Stimulated activated CD4-positive, alpha-beta T cell treated with anti-CD3 and anti-CD28 coated beads, Interleukin-1b, Interleukin-23, amount 100 ng/mL, for 1 hour (primary cell): Measurements from ENCODE around the gene SHISA3.

Experiments used
- DNase-seq, 2 donors: peaks; one replicate each; pipeline ENCODE4 v3.0.0-alpha.2; 2020; ENCODE audit warnings: low read depth in 2 of 2

Gene SHISA3

DNA sequence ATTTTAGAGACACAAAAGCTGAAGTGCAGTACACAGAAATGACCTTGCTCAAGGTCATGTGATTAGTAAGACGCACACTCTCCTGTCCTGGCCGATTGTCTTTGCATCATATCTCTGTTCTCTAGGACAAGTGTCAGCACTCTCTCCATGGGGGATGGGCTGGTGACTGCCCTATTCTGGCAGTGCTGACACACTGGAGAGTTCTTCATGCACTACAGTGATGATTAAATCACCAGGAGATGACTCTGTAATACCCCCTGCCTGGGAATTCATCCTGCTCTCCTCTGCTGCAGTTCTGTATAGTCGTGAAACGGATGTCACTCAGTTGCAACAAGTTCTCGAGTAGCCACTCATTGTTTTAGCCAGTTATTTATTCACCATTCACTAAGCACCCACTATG, 5.3 kb upstream of the SHISA3 start:
- DNase-seq, result no peak

DNA sequence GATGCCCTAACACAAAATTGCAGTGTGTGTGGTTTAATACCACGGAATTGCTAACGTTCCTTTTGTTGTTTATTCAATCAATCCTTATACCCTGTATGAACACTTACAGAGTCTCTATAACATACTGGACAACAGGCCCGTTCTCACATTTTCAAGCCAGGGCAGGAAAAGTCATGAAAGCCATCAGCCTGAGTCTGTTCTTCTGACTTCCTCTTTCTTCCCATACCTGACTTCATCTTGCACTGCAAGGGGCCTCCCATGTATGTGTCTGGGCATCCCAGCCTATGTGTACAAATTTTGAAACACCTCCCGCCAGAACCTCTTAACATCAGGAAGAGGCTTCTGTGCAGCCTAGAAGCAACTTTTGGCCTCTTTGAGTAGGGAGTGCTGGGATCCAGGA, 4.9 kb upstream of the SHISA3 start:
- no peak for DNase-seq

DNA sequence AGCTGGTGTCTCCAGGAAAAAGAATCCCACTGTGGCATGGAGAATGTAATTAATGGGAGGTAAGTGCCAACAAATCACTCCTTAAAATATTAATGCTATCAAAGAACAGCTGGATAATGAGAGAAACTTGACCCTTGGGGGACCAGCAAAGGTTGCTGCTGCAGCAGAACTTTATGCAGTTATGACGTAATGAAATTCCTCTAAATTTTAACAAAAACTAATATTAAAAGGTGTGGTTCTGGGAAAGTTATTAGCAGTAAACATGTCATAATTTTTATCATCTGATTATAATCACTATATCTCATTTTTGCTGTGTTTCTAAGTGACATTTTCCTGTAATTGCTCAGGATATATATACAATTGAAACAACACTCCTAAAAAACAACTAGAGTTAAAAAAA, 1.7 kb upstream of the SHISA3 start:
- no peak for DNase-seq

DNA sequence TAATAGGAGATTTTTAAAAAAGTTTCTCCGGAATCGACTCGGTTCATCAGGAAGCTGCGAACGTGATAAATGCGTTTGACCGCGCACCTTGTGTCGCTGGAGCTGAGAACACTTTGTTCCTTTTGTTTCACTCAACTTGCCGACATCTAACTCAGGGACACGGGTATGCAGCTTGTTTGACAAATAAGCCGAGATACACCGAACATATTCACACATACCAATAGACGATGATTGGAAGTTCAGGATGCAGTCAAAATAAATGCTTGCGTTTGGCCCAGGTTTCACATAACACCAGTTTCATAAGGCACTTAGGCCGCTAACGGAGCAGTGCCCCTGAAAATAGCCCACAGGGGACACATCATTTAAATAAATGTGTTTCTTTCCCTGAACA, 932 bp upstream of the SHISA3 start:
- DNase-seq, result no peak

DNA sequence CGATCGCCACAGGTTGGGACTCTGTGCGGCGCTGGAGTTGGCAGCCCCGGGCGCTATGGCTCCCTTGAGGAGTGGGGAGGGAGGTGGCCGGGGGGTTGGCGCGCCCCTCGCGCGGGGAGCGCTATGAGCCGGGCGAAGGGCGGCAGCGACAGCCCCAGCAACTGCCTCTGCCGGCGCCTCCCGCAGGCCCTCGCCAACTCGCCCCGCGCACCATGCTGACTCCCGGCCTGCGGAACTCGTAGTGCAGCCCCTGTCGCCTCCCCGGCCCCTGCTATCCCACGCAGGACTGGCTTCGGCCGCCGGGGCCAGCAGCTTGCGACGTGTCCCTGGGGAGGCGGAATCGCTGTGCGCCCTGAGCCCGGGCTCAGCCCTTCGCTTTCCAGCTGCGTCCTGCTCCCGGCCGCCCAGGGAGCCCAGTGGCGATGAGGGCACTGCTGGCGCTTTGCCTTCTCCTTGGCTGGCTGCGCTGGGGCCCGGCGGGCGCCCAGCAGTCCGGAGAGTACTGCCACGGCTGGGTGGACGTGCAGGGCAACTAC, 415 bp downstream of the SHISA3 start:
- no peak for DNase-seq

DNA sequence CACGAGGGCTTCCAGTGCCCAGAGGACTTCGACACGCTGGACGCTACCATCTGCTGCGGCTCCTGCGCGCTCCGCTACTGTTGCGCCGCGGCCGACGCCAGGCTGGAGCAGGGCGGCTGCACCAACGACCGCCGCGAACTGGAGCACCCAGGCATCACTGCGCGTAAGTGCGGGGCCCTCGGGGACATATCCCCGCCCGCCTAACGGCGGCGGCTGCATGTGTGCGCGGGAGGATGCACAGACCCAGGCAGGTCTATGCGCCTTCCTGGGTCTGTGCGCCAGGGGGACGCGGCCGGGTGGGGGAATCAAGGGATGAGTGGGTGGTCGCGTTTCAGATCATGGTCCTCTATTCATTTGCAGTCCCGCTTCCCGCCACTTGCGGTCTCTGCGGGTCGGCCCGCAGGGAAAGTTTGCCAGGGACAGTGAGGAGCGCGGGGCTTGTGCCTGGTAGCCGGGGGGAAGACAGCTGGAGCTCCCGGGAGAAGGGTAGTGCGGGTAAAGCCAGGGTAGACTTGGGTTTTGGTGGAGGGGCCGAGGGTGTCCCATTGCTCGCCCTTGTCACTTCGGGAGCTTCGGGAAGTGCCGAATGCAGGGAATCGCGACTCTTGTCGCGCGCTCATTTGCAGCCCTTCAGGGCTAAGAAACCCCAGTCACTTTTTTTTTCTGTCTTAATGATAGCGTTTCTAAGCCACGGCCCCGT, 1.0 kb downstream of the SHISA3 start:
- no peak for DNase-seq

DNA sequence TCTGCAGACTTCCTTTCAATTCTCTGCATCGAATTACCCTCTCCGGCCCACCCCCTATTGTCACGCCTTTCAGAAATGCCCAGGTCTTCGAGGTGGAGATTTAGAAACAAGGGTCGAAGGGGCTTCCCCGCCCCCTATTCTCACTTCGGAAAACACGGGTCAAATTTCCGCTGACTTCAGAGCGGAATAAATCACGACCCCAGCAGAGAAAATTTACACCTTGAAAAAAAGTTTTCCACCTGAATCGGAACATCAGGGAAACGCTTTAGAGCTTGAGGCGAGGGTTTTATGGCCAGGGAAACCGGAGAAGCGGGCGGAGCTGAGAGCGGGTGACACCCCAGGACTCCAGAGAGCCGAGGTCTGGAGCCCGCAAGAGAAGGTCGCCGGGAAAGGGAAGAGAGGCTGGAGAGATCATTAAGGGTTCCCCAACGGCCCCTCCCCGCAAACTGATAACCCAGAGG, 1.6 kb downstream of the SHISA3 start:
- no peak for DNase-seq

DNA sequence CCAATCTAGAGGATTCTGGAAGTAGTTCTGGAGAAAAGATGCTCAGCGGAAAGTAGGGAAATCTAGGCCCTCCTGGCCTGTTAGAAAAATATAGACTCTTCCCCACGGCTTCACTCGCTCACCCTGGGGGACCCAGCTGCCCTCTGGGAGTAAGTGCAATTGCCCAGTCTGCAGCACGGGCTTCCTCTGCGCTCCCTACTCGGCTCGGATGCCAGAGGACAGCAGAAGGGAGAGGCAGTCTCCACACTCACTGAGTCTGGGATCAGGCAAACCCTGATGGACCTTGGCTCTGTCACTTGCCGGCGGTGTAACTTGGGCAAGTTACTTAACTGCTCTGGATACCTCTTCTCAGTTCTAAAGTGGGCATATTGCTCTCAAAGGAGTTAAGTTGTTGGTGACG, 2.1 kb downstream of the SHISA3 start:
- no peak for DNase-seq

DNA sequence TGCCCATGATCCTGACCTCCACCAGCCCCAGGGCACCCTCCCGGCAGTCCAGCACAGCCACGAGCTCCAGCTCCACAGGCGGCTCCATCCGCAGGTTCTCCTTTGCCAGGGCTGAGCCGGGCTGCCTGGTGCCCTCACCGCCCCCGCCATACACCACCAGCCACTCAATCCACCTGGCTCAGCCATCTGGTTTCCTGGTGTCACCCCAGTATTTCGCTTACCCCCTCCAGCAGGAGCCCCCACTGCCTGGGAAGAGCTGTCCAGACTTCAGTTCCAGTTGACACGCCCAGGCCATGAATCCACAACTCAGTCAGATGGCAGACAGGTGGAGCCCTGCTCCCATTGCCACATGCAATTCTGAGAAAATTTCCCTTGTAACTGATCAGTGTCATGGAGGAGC, 3.9 kb downstream of the SHISA3 start:
- DNase-seq, result no peak

DNA sequence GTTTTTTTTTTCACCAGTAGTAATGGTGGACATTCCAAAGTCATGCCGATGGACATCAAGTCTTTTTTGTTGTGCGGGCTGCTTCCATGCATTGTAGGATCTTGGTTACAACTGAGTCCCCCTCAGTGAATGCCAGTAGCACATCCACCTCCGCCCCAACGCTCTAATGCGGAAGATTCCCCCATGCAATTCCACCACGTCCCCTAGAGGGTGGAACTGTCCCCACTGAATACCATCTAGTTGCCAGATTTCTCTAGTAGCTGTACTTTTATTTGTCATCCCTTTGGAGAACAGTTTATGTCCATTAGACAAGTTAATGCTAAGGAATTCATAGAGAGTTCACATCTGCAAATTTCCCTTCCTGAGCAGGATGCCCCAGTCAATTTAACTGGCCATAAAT, 6.7 kb downstream of the SHISA3 start:
- DNase-seq, result no peak

DNA sequence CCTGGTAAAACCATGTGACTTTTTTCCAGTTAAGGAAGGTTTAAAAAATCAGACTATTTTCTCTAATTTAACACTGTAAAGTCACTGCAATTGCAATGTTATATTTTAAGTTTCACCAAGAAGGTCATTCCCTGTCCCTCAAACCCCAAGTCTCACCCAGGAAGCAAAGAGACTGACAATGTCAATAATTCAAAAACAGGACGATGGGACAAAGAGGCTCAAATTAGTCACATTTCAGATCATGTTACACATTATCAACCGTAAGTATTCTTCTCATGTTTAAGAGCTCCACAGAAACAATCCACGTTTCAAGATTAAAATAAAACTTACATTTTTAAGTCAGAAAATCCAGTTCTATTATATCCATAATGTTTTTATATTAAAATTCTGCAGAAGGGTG, 13.2 kb downstream of the SHISA3 start:
- no peak for DNase-seq

DNA sequence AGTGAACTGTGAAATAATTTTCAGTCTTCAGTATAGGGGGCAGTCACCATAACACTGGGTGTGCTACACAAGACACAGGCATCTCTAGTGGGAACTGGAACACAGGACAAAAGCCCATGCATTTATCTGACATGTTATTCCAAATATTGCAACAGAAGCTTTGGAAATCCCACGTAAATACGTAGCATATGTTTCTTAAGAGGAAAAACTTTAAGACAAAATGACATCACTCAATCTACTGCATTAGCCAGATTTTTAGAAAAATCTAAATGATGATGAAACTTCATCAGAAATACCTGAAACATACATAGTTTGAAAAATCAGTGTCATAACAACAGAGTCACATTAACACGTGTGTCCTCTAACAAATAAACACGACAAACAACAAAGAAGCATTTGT, 14.5 kb downstream of the SHISA3 start:
- no peak for DNase-seq

DNA sequence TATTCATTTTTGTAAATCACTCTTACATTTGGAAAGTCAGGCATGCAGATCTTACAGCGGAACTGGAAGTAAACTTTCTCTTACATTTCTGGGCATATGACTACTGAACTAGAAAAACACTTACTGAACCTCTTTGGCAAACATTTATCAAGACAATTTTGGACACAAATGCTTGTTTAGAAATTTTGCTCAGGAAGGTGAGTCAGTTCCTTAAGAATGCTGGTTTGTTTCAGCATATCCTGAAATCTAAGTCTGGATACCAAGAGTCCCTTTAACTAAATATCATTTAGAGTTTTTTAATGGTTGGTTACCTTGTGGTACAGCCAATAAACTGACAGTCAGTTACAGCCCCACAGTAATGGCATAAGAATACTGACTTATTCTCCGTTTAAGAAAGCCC, 15.0 kb downstream of the SHISA3 start:
- DNase-seq, result no peak

DNA sequence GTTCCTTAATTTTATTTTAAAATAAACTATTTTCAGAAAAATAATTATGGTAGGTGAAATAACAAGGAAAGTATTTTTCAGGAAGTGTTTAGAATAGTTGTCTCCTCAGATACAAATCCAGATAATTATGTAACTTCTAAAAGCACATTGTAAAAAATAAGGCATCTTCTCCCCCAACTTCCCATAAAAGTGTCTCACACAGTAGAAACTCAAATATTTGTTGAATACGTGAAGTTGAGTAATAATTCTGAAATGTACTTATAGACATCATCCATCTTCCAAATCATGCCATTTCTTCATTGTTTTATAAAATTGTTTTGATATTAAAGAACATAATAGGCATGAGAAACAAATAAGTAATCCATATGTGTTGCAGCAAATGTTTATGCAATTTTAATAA, 18.0 kb downstream of the SHISA3 start:
- no peak for DNase-seq

DNA sequence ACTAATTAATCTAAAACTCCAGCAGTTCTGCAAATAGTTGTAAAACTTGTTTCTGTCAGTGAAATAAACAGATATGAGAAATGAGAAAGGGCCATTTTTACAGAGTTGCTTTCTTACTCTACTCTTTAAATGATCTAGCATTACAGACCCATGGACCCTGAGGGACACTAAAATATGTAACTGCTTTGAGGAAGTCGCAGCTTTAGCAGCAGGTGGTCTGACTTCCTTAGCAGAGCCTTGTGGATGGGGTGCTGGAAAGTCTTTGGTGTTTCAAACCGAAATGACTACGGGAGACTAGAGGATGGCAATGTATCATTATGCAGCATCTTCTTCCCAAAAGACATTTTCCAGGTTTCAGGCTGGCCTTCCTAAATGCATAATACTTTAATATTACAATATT, 18.7 kb downstream of the SHISA3 start:
- DNase-seq, result no peak

DNA sequence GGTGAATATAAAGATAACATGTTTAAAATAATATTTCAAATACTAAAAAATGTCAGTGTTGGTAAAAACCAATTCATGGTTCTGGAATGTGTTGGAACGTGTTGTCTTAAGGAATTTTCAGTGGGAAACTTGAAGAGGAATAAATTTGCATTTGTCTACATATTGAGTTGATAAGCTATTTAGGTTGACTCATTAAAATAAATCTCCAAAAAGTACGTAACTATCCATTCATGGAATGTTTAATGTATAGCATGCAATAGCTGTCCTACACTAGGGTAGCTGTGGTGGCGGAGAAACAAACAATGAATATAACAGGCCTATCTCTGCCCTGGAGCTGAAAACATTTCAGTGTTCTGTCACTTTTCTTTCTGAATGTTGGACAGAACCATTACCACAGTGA, 20.3 kb downstream of the SHISA3 start:
- no peak for DNase-seq

DNA sequence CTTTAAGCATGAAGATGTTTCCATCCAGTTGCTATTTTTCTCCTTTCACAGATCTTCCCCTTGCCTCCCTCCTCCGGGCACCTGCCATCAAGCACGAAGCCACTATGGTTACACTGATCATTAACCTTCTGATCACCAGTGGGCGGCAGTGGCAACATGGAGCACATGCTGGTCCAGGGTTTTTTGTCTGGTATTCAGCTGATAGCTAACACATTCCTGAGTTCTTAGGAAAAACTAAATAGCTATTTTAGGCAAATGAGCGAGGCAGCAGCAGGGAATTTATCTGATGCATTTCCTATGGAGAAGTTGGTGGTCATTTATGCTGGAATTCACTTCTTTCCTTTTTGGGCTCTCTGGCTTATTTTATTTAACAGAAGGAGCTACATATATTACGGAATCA, 22.9 kb downstream of the SHISA3 start:
- DNase-seq, result no peak

DNA sequence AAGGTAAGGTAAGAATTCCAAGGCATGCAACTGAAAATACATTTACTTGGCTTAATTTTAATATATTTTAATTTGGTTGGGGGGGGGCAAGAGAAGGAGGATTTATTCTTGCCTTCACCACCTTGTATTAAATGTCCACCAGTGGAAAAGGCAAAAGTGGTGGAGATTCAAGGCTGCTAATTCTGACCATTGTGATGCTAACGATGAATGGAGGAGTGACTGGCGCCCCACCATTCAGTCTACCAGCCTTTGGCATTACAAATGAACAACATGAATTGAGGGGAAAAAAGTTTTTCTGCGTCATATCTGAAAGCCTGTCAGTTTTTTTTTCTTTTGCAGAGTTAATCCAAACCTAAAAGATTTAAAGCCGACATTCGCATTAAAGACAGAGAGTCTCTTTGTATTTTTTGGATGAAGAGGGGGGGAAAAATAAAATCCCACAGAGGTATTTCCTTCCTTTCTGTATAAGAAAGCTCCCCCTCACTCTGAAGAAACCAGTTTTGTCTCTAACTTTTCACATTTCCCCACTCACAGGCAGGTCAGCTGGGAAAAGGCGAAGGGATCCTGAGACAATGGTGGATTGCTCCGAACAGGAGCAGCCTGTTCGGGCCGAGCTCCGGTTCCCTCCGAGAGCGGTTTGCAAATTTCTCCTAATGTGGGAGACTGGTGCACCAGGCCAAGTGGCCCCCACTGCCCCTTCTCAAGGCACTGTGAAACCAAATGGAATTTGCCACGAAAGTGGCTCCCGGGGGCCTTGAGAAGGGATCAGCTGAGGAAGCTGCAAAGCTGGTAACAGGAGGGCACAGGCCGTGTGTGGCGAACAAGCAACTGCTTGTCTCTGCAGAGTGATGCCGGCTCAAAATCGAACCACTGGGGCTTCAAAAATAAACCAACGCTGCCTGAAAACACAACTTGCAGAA, 28.1 kb downstream of the SHISA3 start:
- DNase-seq, result no peak

DNA sequence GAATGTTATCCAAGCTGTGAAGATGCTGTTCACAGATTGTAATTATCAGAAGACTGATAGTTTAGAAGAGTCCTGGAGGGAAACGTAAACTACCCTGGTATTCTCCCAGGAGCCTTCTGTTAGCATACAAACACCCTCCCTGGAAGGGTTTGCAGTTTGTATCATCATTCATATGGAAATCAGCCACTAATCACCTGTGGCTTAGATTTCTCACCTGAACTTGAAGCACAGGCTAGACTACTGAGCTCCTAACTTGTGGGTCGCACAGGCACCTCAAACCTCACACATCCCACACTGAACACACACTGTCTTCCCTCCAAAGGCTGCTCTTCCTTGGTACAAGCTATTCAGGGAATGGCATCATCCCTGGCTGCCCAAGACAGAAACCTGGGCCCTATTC, 30.7 kb downstream of the SHISA3 start:
- no peak for DNase-seq

DNA sequence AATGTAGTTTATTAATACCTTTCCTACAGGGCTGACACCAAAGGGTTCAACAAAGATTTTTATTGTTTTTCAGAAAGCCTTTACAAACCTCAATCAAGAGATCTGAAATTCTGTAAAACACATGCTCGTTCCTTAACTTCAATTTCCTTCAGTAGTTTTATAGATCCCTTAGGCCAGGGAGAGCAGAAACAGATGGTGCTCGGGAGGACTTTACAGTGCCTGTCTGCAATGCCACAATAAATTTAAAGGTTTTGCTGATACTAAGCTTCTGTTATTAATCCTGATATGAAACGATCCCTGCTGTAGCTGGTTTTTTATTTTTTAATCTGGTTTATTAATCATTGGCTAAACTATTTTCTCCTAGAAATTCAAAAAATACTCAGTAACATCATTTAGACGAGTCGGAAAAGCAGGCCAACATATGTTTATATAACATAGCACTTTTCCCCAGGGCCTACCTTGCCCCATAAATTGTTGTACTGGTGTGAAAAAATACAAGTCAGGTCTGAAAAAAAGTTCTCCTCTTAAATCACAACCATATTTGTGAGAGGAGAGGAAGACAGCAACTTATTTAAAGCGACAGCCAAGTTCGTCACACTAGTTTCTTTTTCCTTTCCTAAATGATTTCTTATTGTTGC, 39.8 kb downstream of the SHISA3 start:
- no peak for DNase-seq

DNA sequence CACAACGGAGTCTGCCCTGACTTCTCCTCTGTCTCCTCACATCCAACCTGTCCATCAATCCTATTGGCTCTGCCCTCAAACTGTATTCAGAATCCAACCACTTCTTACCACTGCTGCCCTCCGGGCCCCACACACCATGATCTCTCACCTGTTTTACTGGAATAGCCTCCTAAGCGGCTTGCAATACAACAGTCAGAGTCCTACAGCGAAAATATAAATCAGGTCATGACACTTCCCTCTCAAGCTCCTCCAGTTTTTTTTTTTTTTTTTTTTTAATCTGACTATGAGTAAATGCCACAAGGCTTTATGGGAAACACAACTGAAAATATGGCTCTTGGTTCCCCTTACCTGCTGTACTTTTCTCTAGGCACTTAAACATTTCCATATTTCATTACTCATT, 42.8 kb downstream of the SHISA3 start:
- no peak for DNase-seq

DNA sequence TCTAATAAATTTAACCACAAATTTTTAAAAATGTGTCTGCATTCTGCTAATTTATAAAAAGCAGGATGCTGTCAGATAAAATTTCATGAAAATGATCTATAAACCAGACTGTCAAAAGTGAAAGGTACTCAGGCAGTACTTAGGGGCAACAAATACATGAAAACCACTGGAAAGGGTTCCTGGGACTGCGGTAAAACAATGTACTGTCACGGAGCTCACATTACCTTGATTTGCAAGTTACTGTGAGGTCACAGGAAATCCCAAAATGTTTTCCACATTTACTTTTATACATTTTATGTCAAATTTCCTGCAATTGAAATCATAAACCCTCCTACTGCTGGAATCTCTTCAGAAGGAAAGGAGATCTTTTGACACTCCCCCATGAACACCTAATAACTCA, 45.3 kb downstream of the SHISA3 start:
- DNase-seq, result no peak

DNA sequence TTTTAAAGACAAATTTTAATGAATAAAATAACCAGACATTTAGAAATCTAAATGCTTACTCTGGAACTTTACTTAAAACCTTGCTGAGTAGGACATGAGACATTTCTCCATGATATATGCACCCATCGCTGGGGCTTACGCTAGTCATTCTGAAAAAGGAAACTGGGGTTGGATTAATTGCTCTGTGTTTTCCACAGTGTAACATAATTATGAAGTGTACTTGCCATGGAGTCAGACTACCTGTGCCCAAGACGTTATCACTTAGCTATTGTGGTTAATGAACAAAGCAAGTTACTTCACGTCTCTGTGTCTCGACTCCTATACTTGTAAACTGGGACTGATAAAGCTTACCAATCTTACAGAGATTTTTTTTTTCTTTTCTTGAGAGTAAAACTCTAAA, 47.8 kb downstream of the SHISA3 start:
- DNase-seq, result no peak
